ENCODE data around the gene AGO3.
"Not testable (repeated sequence)": the region's sequence is repeated elsewhere in the genome, so short reads cannot be mapped to it uniquely, and the experiment has no call there.

The AGO3 gene

GRCh38 chr1:35959304-35959703 is 28.4 kb downstream of the AGO3 start:
- no peak for DNase-seq (ENCODE audit: low read depth)
- TF ChIP-seq CTCF (conservative IDR thresholded peaks at IDR 0.05; ENCODE audit: low read length): no peak
- H3K4me3 ChIP-seq (ENCODE audit: low read length): no peak overlapping the region

GRCh38 chr1:35962952-35963351 is 32.0 kb downstream of the AGO3 start:
- no peak for TF ChIP-seq CTCF (conservative IDR thresholded peaks at IDR 0.05; ENCODE audit: low read length)
- no peak overlapping the region for H3K4me3 ChIP-seq (ENCODE audit: low read length)

GRCh38 chr1:35964277-35964676 is 33.4 kb downstream of the AGO3 start:
- DNase-seq (ENCODE audit: low read depth); H3K4me3 ChIP-seq (ENCODE audit: low read length): not testable (repeated sequence)

More at GRCh38 chr1:35962952-35963351, 32.0 kb downstream of the AGO3 start:
- DNase-seq (ENCODE audit: low read depth): no peak

GRCh38 chr1:35968396-35968795 is 37.5 kb downstream of the AGO3 start:
- DNase-seq (ENCODE audit: low read depth): no peak
- no peak overlapping the region for H3K4me3 ChIP-seq (ENCODE audit: low read length)
- no peak for TF ChIP-seq CTCF (conservative IDR thresholded peaks at IDR 0.05; ENCODE audit: low read length)

GRCh38 chr1:35971601-35972000 is 40.7 kb downstream of the AGO3 start:
- no peak for TF ChIP-seq CTCF (conservative IDR thresholded peaks at IDR 0.05; ENCODE audit: low read length)
- no peak overlapping the region for H3K4me3 ChIP-seq (ENCODE audit: low read length)
- no peak for DNase-seq (ENCODE audit: low read depth)

- not testable (repeated sequence) for DNase-seq (ENCODE audit: low read depth); H3K4me3 ChIP-seq (ENCODE audit: low read length)
These were observed 41.7 kb downstream of the AGO3 start for GRCh38 chr1:35972631-35973030.

GRCh38 chr1:35980090-35980489 is 49.2 kb downstream of the AGO3 start:
- no peak for TF ChIP-seq CTCF (conservative IDR thresholded peaks at IDR 0.05; ENCODE audit: low read length)
- DNase-seq (ENCODE audit: low read depth): no peak
- H3K4me3 ChIP-seq (ENCODE audit: low read length): no peak overlapping the region

- no peak for DNase-seq (ENCODE audit: low read depth)
- H3K4me3 ChIP-seq (ENCODE audit: low read length): no peak overlapping the region
- no peak for TF ChIP-seq CTCF (conservative IDR thresholded peaks at IDR 0.05; ENCODE audit: low read length)
These were observed 57.3 kb downstream of the AGO3 start for GRCh38 chr1:35988237-35988636.
